BE2C (cell line): ENCODE results near the gene SFSWAP.
"Not testable (repeated sequence)": the region's sequence is repeated elsewhere in the genome, so short reads cannot be mapped to it uniquely, and the experiment has no call there.

Experiments
- DNase-seq: peaks from one replicate; pipeline ENCODE4 v3.0.0-alpha.2; 2020
- H3K27me3 ChIP-seq: fragments of 250-450 bp; sonication (Bioruptor Pico); 2 replicates; pipeline ENCODE4 v1.5.1; 2020; ENCODE audit warnings: mild to moderate bottlenecking
- H3K36me3 ChIP-seq: fragments of 250-450 bp; sonication (Bioruptor Pico); 2 replicates; pipeline ENCODE4 v1.5.1; 2020; ENCODE audit warnings: mild to moderate bottlenecking
- H3K4me1 ChIP-seq: fragments of 250-450 bp; sonication (Bioruptor Pico); 2 replicates; pipeline ENCODE4 v1.5.1; 2020
- H3K4me3 ChIP-seq: 2 replicates; pipeline ENCODE4 v1.5.1; 2011; ENCODE audit warnings: low read depth, low read length
- H3K9me3 ChIP-seq: fragments of 250-450 bp; sonication (Bioruptor Pico); 2 replicates; pipeline ENCODE4 v1.5.1; 2020
- CTCF ChIP-seq: IDR thresholded peaks from 2 replicates; pipeline ENCODE4 v1.5.1; 2012; ENCODE audit warnings: mild to moderate bottlenecking, low read depth, low read length

The SFSWAP gene

DNA sequence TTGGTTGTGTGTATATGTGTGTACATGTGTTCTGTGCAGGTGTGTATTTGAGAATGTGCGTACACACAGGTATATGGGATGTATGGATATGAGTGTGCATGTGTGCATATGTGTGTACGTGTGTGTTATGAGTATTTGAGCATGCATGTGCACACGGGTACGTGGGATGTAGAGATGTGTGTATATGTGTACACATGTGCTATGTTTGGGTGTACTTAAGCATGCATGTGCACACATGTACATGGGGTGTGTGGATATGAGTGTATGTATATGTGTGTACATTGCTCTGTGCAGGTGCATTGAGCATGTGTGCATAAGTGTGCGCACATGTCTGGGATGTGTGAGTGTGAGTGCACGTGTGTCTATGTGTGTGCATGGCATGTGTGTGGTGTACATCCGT lies 34.3 kb upstream of the SFSWAP start:
- no peaks in the 10 kb centered on the region for H3K4me1 ChIP-seq
- no peak for TF ChIP-seq CTCF
- no peak overlapping the region for H3K4me3 ChIP-seq
- H3K9me3 ChIP-seq = no peaks in the 10 kb centered on the region
- no peaks in the 10 kb centered on the region for H3K36me3 ChIP-seq
- no peaks in the 10 kb centered on the region for H3K27me3 ChIP-seq
- no peak for DNase-seq

DNA sequence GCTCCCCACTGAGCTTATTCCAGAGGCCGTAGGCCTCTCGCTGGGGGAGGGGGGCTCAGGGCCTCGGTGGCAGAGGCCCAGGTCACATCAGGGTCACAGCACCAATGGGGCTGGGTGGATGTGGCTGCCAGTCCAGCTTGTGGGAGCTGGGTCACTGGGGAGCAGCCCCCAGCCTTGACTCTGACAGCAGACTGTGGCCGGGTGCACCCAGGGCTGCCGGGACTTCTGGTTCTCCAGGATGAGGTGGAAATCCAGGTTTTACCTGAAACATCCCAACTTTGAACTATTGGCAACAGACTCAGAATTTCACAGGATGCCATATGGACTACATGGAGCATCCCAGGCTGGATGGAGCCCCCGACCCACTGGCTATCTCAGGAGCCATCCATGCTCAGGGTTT lies 33.8 kb upstream of the SFSWAP start:
- not testable (repeated sequence) for DNase-seq, H3K4me1 ChIP-seq, H3K27me3 ChIP-seq, H3K4me3 ChIP-seq, H3K36me3 ChIP-seq, H3K9me3 ChIP-seq

DNA sequence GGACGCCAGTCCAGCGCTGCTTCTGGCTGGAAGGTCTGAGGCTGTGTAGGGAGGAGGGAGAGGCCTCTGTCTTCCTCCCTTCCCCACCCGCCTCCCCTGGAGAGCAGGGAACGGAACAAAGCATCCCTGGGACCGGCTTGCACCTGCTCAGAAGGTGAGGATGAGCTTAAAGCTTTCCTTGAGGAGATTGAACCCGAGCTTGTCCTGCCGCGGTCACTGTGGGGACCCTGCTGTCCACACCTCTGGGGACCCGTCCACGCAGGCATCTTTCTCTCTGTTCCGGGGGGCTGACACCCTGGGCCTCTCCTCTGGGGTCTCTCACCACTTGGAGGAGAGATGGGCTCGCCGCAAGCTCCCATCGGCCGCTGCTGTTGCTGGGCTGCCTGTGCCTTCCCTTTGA lies 33.2 kb upstream of the SFSWAP start:
- DNase-seq = no peak
- H3K9me3 ChIP-seq = no peaks in the 10 kb centered on the region

DNA sequence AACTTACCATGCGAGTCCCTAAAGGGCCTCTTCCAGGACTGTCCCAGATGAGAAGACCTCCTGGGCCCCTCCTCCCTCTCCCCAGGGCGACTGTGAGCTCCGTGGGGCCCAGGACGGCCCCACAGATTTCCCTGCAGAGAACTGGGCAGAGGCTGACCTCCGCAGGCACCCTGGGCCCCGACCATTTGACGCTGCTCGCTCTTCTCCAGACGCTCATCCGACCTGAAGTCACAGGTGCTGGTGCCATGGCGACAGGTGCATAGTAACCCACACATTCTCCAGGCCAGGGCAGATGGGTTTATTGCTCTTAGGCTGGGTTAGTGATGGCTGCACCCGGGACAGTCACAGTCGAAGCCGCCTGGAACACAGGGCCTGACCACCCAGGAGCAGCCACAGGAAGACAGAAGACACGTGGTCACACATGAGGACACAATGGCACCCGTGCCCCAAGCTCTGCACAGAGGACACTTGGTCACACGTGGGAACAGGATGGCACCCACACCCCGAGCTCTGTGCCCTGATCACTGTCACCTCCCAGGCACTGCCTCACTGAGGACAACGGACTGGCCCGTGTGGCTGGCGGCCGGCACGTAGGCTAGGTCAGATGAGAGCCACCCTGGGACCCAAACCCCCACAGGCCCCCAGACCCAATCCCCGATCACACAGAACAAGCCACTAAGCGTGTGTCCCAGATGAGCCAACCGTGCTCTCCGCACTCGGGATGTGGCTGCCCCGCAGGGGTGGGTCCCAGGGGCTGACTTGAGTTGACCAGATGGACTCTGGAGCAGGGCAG lies 32.3 kb upstream of the SFSWAP start:
- H3K27me3 ChIP-seq, DNase-seq, H3K9me3 ChIP-seq, H3K36me3 ChIP-seq, H3K4me3 ChIP-seq, H3K4me1 ChIP-seq: not testable (repeated sequence)

More for the DNA sequence above, 33.2 kb upstream of the SFSWAP start:
- Histone ChIP-seq H3K4me3 (no peak overlapping the region), H3K36me3 (no peaks in the 10 kb centered on the region), H3K4me1 (no peaks in the 10 kb centered on the region), H3K27me3 (no peaks in the 10 kb centered on the region)
- no peak for TF ChIP-seq CTCF

DNA sequence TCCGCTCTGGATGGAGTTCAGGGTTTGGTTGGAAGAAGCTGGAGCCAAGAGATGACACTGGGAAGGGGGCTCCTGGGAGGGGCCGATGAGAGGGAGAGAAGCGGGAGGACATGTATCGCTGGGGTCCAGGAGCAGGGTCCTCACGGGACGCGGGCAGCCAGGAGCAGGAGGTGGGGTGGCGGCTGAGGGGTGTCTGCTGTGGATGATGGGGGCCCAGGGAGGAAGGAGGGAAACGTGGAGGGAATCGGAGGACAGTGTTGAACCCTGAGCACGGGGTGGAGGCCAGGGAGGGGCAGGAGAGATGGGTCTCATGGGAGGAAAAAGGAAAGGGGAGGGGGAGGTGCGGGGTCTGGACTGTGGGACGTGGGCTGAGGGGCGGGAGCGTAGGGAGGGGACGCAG lies 31.7 kb upstream of the SFSWAP start:
- not testable (repeated sequence) for H3K4me1 ChIP-seq, H3K27me3 ChIP-seq, DNase-seq, H3K4me3 ChIP-seq, H3K36me3 ChIP-seq, H3K9me3 ChIP-seq

GRCh38 chr12:131679816-131680215 lies 31.1 kb upstream of the SFSWAP start:
- not testable (repeated sequence) for H3K9me3 ChIP-seq, H3K4me3 ChIP-seq, H3K27me3 ChIP-seq, H3K4me1 ChIP-seq, H3K36me3 ChIP-seq, DNase-seq

DNA sequence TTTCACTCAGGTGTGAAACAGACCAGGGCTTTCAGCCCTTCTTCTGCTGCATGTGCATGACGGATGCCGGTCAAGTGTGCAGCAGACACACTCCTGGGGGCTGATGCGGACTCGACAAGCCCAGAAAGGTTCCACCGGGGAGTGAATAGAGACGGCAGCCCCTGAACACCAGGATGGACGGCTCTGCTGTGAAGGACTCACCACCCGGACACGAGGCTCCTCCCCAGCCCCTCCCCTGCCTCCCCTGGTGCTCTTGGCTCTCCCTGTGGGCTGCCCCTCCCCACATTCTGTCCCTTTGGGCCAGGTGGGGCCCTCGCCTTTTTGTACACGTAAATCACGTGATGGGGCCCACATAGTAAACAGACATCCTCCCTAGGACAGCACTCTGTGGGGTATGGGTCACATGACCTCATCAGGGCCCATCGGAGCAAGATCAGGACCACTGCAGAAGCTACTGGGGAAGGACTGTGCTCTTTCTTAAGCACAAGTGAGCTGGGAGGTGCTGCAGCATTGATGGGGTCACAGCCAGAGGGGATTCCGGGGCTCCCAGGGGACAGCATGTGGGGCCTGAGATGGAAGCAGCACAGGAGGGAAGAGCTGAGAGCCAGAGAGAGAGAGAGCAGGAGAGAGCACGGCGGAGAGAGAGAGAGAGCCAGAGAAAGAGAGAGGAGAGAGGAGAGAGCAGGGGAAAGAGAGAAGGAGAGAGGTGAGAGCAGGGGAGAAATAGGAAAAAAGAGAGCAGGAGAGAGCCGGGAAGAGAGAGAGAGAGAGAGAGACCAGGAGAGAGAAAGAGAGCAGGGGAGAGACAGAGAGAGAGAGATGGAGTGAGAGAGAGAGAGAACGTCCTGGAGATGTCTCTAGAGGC lies 30.3 kb upstream of the SFSWAP start:
- not testable (repeated sequence) for H3K4me3 ChIP-seq, H3K9me3 ChIP-seq, H3K36me3 ChIP-seq, H3K4me1 ChIP-seq, DNase-seq, H3K27me3 ChIP-seq

DNA sequence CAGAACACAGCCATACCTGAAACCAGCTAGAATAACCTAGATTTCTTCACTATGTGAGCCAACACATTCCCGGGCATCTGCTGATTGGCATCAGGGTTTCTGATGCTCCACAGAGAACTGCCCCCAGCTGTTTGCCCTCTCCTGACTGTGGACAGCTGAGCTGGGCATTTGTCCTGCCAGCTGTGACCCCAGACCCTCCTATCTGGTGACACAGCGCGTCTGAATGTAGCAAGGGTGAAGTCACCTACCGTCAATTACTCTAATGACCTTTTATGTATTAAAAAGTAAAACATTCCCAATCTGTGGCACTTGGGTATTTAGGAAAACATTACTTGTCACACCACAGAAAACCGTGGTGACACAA lies 29.7 kb upstream of the SFSWAP start:
- Histone ChIP-seq H3K9me3 (no peaks in the 10 kb centered on the region), H3K4me3 (no peak overlapping the region), H3K4me1 (no peaks in the 10 kb centered on the region), H3K36me3 (no peaks in the 10 kb centered on the region), H3K27me3 (no peaks in the 10 kb centered on the region)
- TF ChIP-seq CTCF = no peak
- DNase-seq = no peak

GRCh38 chr12:131681746-131682509 lies 29.0 kb upstream of the SFSWAP start:
- not testable (repeated sequence) for H3K36me3 ChIP-seq, H3K9me3 ChIP-seq, H3K4me1 ChIP-seq, H3K27me3 ChIP-seq, H3K4me3 ChIP-seq
- DNase-seq = peak; percentile 34
